ENCODE measurements around the gene TBC1D32.

Gene TBC1D32

GRCh38 chr6:121310495-121310894, 23.8 kb downstream of the TBC1D32 start:
- H3K79me2 ChIP-seq (ENCODE audit: control insufficient read depth, low read length) = no peaks in the 10 kb centered on the region
- no peaks in the 10 kb centered on the region for H3K27me3 ChIP-seq (ENCODE audit: control insufficient read depth, low read length)
- no peaks in the 10 kb centered on the region for H3K9me2 ChIP-seq (replicated peaks; ENCODE audit: control insufficient read depth, low read length)
- TF ChIP-seq, protein P1, sequence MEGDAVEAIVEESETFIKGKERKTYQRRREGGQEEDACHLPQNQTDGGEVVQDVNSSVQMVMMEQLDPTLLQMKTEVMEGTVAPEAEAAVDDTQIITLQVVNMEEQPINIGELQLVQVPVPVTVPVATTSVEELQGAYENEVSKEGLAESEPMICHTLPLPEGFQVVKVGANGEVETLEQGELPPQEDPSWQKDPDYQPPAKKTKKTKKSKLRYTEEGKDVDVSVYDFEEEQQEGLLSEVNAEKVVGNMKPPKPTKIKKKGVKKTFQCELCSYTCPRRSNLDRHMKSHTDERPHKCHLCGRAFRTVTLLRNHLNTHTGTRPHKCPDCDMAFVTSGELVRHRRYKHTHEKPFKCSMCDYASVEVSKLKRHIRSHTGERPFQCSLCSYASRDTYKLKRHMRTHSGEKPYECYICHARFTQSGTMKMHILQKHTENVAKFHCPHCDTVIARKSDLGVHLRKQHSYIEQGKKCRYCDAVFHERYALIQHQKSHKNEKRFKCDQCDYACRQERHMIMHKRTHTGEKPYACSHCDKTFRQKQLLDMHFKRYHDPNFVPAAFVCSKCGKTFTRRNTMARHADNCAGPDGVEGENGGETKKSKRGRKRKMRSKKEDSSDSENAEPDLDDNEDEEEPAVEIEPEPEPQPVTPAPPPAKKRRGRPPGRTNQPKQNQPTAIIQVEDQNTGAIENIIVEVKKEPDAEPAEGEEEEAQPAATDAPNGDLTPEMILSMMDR (IDR thresholded peaks at IDR 0.05; ENCODE audit: low read depth, low read length, poor library complexity, severe bottlenecking) = no peak
- no peak for TF ChIP-seq EZH2phosphoT487 (IDR thresholded peaks at IDR 0.05; ENCODE audit: borderline replicate concordance, low read length)
- H3K9me3 ChIP-seq (ENCODE audit: control insufficient read depth, insufficient read depth, low read length) = no peaks in the 10 kb centered on the region
- H3K27ac ChIP-seq (ENCODE audit: low read depth, low read length) = no peak overlapping the region
- no peaks in the 10 kb centered on the region for H3F3A ChIP-seq (ENCODE audit: control insufficient read depth, insufficient read depth)
- H3K4me2 ChIP-seq (ENCODE audit: low read length) = no peak overlapping the region
- no peaks in the 10 kb centered on the region for H3K4me1 ChIP-seq (ENCODE audit: control insufficient read depth, low read length)
- H3K4me3 ChIP-seq (ENCODE audit: low read length) = no peak overlapping the region
- H3K36me3 ChIP-seq (ENCODE audit: control insufficient read depth, low read length) = no peaks in the 10 kb centered on the region
- no peaks in the 10 kb centered on the region for H4K20me1 ChIP-seq (ENCODE audit: control insufficient read depth, insufficient read depth, low read depth, low read length)

DNA sequence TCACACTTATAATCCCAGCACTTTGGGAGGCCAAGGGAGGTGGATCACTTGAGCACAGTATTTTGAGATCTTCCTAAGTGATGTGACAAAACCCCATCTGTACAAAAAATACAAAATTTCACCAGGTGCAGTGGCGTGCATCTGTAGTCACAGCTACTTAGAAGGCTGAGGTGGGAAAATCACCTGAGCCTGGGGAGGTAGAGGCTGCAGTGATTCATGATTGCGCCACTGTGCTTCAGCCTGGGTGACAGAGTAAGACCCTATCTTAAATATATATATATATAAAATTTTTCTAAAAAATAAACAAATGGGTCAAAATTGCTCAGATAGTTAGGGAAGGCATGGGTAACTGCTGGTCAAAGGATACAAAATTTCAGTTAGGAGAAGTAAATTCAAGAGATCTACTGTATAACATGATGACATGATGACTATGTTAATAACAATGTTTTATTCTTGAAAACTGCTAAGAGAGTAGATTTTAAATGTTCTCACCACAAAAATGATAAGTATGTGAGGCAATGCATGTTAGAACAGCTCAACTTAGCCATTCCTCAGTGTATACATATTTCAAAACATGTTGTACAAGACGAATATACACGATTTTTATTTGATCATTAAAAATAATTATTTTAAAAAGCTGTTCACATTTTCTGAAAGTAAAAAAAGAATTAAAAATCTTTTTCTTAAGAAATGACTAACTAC, 24.4 kb downstream of the TBC1D32 start:
- Histone ChIP-seq H3F3A (ENCODE audit: control insufficient read depth, insufficient read depth) (no peaks in the 10 kb centered on the region), H3K4me3 (ENCODE audit: low read length) (no peak overlapping the region), H3K36me3 (ENCODE audit: control insufficient read depth, low read length) (no peaks in the 10 kb centered on the region), H3K9me2 (replicated peaks; ENCODE audit: control insufficient read depth, low read length) (no peaks in the 10 kb centered on the region), H3K27me3 (ENCODE audit: control insufficient read depth, low read length) (no peaks in the 10 kb centered on the region), H4K20me1 (ENCODE audit: control insufficient read depth, insufficient read depth, low read depth, low read length) (no peaks in the 10 kb centered on the region), H3K79me2 (ENCODE audit: control insufficient read depth, low read length) (no peaks in the 10 kb centered on the region), H3K27ac (ENCODE audit: low read depth, low read length) (no peak overlapping the region), H3K4me1 (ENCODE audit: control insufficient read depth, low read length) (no peaks in the 10 kb centered on the region), H3K4me2 (ENCODE audit: low read length) (no peak overlapping the region), H3K9me3 (ENCODE audit: control insufficient read depth, insufficient read depth, low read length) (no peaks in the 10 kb centered on the region)
- TF ChIP-seq, protein P1 (IDR thresholded peaks at IDR 0.05; ENCODE audit: low read depth, low read length, poor library complexity, severe bottlenecking) = no peak
- no peak for TF ChIP-seq EZH2phosphoT487 (IDR thresholded peaks at IDR 0.05; ENCODE audit: borderline replicate concordance, low read length)

DNA sequence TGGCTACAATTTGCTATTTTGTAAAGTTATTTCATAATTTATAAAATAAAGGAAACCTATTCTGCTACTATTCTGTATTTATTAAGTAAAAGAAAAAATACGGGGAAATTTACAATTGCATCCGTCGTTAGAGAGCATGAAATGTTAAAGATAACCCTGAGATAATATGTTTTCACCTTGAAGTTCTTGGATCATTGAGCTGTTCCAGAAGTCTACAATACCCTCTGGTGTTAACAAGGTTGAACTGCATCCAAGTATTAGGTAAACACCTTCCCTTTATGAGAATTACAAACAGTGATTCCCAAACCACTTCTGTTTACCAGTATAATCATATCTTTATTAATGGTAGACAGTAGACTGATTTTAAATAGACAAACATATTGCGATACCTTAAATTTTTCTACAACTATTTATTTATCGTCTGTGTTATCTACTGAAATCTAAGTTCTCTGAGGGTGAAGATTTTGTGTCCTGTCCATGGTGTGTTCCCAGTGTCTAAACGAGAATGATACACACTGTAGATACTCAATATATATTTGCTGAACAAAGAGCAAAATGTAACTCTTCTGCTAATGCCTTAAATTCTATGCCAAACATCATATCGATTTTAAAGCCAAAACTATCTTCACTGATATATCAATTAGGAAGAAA, 28.2 kb downstream of the TBC1D32 start:
- Histone ChIP-seq H3F3A (ENCODE audit: control insufficient read depth, insufficient read depth) (no peaks in the 10 kb centered on the region), H3K4me3 (ENCODE audit: low read length) (no peak overlapping the region), H4K20me1 (ENCODE audit: control insufficient read depth, insufficient read depth, low read depth, low read length) (no peaks in the 10 kb centered on the region), H3K4me2 (ENCODE audit: low read length) (no peak overlapping the region), H3K27ac (ENCODE audit: low read depth, low read length) (no peak overlapping the region), H3K27me3 (ENCODE audit: control insufficient read depth, low read length) (no peaks in the 10 kb centered on the region), H3K9me3 (ENCODE audit: control insufficient read depth, insufficient read depth, low read length) (no peaks in the 10 kb centered on the region), H3K9me2 (replicated peaks; ENCODE audit: control insufficient read depth, low read length) (no peaks in the 10 kb centered on the region), H3K79me2 (ENCODE audit: control insufficient read depth, low read length) (no peaks in the 10 kb centered on the region), H3K4me1 (ENCODE audit: control insufficient read depth, low read length) (no peaks in the 10 kb centered on the region), H3K36me3 (ENCODE audit: control insufficient read depth, low read length) (no peaks in the 10 kb centered on the region)
- no peak for TF ChIP-seq EZH2phosphoT487 (IDR thresholded peaks at IDR 0.05; ENCODE audit: borderline replicate concordance, low read length)
- TF ChIP-seq, protein P1 (IDR thresholded peaks at IDR 0.05; ENCODE audit: low read depth, low read length, poor library complexity, severe bottlenecking) = no peak

Data from DOHH2 (cell line).